ENCODE results near the gene CRIM1.

- TF ChIP-seq GLIS3 (CRISPR knock-in tag; IDR thresholded peaks at IDR 0.05): no peak
- TF ChIP-seq RARB (CRISPR knock-in tag; IDR thresholded peaks at IDR 0.05): no peak
- no peak for TF ChIP-seq ARNTL (CRISPR knock-in tag; IDR thresholded peaks at IDR 0.05; ENCODE audit: borderline replicate concordance, low read depth)
- TF ChIP-seq BACH2 (CRISPR knock-in tag; IDR thresholded peaks at IDR 0.05; ENCODE audit: borderline replicate concordance): no peak
- TF ChIP-seq OSR1 (CRISPR knock-in tag; IDR thresholded peaks at IDR 0.05): no peak
- no peak for TF ChIP-seq ZFP30 (CRISPR knock-in tag; IDR thresholded peaks at IDR 0.05)
Measured at GRCh38 chr2:36409335-36409734, 53.8 kb downstream of the CRIM1 start.
